Measurements from ENCODE around the gene RUFY3.
"Not testable (repeated sequence)": the region's sequence is repeated elsewhere in the genome, so short reads cannot be mapped to it uniquely, and the experiment has no call there.

RUFY3 gene

DNA sequence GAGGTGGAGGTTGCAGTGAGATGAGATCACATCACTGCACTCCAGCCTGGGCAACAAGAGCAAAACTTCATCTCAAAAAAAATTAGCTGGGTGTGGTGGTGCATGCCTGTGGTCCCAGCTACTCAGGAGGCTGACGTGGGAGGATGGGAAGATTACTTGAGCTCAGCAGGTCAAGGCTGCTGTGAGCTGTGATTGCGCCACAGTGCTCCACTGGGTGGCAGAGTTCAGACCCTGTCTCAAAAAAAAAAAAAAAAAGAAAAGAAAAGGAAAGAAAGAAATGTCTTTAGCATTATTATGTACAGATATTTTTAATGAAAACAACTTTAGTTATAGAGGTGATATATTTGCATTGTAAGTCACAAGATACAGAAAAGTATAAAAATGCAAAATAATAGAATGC, 14.2 kb downstream of the RUFY3 start:
- DNase-seq (ENCODE audit: low spot score), result not testable (repeated sequence)

DNA sequence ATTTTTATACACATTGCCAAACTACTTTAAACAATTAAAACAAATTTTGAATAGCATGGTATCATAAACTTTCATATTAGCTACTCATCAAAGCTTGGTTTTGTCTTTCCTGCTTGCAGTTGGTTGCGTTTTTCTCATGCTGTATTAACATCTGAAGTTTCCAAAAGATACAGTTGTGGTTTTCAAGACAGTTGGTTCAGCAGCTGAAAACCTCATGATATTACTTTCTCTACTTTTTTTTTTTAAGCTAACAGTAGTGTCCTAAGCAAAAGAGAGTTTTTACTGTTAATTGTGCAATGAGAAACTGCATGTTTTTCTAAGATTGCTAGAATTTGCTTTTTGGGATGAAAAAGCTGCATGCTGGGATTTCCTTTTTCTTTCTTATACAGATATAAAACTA, 15.2 kb downstream of the RUFY3 start:
- DNase-seq (ENCODE audit: low spot score), result no peak

DNA sequence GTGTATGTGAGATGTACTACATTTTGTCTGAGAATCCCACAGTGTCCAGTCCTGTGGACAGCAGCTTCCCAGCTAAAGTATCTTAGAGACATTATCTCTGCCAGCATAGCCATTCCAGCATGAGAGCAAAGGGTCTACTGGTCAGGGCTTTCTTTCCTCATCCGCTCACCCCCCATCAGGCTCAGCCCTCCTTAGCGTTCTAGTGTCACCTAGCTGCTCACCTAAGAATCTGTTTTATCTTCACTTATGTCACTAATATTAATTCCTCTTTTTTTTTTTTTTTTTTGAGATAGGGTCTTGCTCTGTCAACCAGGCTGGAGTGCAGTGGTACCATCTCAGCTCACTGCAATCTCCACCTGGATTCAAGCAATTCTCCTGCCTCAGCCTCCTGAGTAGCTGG, 15.6 kb downstream of the RUFY3 start:
- DNase-seq (ENCODE audit: low spot score), result no peak

DNA sequence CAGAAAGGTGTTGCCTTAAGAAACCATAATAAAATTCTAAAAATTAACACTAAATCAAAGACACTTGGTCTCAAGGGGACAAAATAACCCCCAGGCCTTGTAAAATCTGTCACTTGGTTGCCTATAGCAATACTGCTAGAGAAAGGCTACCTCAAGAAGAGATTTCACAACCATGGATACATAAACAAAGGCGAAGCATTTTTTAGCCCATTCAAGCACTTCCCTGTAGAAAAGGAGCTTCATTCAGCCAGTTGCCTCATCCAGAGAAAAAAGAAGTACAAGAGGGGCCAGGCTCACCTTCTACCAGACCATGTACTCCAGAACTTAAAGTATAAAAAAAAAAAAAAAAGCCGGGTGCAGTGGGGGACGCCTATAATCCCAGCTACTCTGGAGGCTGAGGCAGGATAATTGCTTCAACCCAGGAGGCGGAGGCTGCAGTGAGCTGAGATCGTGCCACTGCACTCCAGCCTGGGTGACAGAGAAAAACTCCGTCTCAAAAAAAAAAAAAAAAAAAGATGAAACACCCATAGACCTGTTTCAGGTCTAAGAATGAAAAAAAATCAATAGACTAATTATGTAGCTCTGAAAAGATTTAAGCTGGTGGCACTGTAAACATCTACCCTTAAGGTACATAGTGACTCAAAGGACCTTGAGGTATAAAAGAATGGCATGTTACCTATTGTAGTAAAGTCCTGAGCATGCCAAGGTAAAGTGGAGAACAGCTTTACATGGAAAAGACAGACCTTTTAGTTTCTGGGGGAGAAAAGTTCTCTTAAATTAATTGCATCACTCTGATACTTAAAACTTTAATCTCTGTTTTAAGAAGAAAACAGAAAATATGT, 18.0 kb downstream of the RUFY3 start:
- DNase-seq (ENCODE audit: low spot score), result no peak

DNA sequence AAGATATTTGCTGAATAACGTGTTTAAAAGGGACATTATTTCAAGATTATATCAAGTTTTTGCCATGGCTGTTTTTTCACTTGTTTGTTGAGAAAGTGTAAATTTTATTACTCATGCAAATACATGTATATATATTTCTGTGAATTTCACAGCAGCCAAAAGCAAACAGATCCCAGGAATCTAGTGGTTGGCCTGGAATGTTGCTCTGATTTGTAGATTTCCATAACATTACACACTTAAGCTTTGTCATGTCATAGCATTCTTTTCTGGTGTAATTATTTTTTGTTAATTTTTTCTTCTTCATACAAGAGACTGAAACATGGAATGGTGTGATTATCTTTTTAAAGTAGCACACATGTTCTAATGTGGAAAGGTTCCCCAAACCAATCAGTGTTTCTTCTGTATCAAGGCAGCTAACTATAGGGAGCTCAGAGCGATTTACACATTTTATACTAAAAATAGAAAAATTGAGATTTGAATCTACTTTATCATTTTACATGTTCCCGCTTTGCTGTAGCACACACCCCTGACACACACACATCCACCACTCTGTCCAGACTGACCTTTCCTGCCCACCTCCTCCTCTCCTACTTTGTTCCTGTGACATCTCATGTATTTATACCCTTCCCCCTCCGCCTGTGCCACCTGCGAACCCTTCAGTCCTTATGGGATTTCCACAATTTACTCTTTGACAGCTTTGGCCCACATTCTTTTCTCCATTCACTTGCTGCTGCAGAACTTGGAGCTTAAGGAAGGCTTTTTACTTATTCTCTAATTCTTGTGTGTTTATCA, 20.3 kb downstream of the RUFY3 start:
- DNase-seq (ENCODE audit: low spot score), result peak; percentile 9

DNA sequence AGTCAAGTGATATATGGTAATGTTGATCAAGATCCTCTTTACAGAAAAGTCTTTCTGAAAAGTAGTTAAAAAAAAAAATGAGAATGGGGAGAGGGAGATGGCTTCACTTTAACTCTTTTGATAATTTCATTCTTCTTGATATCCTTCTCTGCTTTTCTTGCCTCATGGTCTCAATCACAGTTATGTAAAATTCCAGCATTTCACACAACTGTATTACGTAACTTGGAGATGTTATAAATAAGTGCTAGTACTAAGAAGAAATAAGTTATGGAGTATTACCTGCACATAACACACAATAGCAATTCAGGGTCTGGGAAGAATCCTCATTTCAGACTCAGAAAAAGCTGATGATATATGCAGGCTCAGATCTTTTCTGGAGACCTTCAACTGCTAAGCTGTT, 22.0 kb downstream of the RUFY3 start:
- DNase-seq (ENCODE audit: low spot score), result no peak

DNA sequence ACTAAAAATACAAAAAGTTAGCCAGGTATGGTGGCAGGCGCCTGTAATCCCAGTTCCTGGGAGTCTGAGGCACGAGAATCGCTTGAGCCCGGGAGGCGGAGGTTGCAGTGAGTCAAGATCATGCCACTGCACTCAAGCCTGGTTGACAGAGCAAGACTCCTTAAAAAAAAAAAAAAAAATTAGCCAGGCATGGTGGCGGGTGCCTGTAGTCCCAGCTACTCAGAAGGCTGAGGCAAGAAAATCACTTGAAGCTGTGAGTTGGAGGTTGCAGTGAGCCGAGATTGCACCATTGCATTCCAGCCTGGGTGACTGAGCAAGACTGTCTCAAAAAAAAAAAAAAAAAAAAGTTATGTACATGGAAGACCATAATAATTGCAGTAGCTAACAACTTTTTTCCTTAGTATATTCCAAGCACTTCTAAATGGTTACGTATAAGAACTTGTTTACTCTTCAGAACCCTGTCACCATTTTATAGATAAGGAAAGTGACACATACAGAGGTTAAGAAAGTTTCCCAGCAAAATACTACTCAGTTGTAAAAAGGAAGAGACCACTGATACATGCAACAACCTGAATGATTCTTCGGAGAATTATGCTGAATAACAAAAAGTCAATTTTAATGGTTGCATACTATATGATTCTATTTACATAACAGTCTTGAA, 24.5 kb downstream of the RUFY3 start:
- no peak for DNase-seq (ENCODE audit: low spot score)

DNA sequence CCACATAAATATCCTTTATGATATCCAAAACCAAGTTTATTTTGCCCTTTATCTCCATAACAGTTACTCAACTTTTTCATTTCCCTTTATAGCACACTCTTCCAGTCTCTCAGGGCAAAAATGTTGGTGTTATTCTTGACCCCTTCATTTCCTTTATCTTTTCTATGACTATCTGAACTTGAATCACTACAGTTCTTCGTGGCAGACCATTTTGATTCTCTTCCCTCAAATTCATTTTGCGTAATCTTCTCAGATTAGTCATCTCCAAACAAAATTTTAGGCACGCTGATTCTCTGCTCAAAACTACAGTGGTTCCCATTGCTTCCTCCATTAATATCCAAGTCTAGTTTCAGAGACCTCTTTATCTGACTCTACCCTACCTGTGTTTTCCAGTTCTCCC, 26.1 kb downstream of the RUFY3 start:
- DNase-seq (ENCODE audit: low spot score), result no peak

DNA sequence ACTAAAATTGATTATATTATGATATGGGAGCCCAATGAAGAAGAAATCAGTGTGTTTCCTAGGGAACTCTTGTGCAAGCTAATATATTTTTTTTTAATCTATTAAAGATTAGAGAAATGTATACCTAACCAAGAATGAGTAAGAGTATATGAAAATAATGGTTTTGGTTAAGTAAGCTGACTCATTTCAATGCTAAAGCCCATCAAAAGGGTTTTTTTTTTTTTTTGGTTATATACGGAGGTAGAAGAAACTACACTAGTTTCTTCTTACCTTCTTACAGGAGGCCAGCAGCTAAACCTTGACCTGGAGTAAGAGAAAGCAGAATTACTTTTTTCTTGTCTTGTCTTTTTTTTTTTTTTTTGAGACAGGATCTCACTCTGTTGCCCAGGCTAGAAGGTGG, 27.5 kb downstream of the RUFY3 start:
- DNase-seq (ENCODE audit: low spot score), result no peak

DNA sequence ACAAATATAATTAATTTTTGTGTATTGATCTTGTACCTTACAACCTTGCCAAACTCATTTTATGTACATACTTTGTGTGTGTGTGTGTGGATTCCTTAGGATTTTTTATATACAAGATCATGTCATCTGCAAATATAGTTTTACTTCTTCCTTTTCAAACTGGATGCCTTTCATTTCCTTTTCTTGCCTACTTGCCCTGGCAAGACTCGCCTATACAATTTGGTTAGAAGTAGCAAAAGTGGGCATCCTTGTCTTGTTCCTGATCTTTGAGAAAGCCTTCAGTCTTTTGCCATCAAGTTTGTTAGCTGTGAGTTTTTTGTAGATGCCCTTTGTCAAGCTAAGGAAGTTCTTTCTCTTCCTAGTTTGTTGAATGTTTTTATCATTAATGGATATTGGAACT, 30.5 kb downstream of the RUFY3 start:
- no peak for DNase-seq (ENCODE audit: low spot score)

DNA sequence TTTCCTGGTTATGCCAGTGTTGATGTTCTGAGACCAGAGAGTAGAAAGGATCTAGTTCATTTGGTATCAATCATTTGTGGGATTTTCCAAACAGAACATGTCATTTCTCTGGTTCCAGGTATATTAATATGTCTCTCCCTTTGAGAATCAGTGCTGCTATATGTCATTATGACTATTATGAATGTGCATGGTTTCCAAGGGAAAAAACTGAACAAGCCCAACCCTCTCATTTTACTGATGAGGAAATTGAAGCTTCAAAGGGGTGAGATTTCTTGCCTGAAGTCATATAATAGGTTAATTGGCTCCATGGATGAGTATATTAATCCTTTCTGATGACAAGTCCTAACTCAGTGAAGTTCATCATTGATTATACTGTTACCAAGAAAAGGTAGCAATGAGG, 31.9 kb downstream of the RUFY3 start:
- DNase-seq (ENCODE audit: low spot score), result no peak

DNA sequence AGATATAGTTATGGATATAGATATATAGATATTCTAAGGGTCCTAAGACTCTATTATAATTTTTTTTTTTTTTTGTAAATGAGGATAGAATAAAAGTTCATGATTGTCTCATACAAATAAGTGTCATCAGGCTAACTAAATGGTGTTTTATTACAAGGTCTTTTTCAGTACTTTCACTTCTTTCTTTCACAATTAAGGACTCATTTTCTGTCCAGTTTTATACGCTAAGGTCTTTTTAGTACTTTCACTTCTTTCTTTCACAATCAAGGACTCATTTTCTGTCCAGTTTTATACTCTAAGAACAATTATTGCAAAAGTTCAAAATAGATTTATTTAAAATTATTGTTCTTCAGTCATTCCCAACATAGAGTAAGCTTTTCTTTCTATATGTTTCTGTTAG, 32.7 kb downstream of the RUFY3 start:
- no peak for DNase-seq (ENCODE audit: low spot score)

DNA sequence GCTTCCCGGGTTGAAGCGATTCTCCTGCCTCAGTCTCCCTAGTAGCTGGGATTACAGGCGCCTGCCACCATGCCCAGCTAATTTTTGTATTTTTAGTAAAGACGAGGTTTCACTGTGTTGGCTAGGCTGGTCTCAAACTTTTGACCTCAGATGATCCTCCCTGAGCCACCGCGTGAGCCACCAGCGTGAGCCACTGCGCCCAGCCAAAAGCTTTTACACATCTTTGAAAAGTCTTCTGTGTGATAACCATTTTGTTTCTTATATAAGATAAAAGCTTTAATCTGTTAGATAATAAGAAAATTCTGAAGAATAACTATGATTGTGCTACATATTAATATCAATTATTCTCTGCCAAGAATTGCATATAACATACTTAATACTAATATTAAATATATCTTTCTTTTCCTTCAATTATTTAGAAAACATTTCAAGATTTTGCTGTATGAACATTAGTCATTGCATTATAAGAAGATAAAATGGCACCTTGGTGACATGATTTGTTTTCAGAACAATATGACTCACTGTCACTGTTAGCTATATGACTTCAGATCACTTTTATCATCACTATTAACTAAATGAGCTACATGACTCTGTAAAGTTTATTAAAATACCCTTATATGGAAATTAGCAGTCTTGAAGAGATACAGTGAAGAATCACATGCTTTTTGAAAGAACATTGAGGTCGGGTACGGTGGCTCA, 33.4 kb downstream of the RUFY3 start:
- DNase-seq (ENCODE audit: low spot score), result no peak

DNA sequence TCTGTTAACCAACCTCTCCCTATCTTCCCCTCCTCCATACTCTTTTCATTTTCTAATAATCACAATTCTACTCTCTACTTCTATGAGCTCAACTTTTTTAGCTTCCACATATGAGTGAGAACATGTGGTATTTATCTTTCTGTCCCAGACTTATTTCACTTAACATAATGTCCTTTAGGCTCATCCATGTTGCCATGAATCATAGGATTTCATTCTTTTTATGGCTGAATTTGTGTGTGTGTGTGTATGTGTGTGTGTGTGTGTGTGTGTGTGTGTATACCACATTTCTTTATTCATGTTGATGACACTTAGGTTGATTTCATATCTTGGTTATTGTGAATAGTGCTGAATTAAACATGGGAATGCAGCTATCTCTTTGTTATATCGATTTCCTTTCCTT, 37.4 kb downstream of the RUFY3 start:
- no peak for DNase-seq (ENCODE audit: low spot score)

DNA sequence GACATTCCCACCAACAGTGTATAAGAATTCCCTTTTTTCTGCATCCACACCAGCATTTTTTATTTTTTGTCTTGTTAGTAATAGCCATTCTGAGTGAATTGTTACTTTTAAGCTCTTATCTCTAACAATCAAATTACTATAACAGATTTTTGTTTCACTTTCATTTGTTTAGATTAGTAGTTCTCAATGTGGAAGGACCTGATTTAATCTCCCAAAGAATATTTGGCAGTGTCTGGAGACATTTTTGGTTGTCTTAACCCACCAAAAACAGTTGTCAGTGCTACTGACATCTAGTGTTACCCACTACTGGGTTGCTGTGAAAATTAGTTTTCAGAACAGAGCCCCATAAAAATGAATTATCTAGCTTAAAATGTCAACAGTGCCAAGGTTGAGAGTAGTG, 37.9 kb downstream of the RUFY3 start:
- no peak for DNase-seq (ENCODE audit: low spot score)

DNA sequence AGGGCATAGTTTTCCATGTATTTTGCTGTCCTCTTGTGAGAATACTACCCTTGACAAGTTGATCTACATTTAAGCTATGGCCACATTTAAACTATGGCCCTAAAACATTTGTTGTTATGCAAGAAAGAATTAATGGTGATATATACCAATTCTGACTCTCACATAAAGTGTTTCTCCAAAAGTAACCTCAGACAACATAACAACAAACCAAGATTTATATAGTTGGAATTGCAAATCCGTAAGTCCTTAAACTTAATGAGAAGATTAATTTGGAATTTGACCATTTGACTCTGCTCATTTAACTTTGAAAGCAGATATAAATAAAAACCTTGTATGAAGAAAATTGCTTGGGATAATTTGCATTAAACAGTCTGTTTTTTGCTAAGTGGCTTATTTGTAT, 38.9 kb downstream of the RUFY3 start:
- no peak for DNase-seq (ENCODE audit: low spot score)

DNA sequence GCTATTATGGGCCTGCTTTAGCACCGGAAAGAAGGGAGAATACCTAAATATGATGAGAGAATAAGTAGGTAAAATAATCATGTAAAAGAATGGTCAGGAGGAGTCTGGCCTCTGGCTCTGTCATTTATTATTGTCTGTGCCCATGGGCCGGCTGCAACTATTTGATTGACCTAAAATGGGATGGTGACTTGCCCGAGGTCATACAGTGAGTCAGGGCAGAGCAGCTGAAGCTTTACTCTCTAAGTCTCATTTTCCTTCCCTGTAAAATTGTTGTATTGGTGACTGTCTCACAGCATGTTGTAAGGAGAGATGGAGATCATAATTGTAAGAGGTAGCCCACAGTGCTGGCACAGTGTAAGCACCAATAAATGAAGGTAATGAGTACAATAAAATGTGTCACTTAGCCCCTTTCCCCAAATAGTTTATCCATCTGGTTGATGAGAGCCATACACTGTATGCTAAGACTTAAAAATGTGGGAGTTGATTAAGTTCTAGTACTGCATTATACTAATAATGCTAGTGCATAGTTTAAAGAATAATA, 39.6 kb downstream of the RUFY3 start:
- DNase-seq (ENCODE audit: low spot score), result no peak

DNA sequence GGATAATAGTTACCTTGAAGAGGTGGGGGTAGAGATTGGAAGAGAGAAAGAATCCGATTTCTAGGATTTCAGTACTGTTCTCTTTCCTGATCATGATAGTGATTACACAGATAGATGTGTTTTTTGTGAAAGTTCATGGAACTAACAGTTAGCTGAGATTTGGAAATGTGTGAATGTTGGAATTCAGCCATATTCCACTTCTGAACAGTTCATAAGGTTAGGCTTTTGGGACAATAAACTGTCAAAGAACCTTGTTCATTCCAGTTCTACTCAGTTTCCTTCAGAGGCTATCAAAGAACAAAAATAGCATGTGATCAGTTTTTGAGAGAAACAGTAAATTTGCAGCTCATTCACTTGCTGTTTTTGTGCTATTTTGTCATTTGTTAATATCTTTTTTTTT, 43.6 kb downstream of the RUFY3 start:
- DNase-seq (ENCODE audit: low spot score), result no peak

DNA sequence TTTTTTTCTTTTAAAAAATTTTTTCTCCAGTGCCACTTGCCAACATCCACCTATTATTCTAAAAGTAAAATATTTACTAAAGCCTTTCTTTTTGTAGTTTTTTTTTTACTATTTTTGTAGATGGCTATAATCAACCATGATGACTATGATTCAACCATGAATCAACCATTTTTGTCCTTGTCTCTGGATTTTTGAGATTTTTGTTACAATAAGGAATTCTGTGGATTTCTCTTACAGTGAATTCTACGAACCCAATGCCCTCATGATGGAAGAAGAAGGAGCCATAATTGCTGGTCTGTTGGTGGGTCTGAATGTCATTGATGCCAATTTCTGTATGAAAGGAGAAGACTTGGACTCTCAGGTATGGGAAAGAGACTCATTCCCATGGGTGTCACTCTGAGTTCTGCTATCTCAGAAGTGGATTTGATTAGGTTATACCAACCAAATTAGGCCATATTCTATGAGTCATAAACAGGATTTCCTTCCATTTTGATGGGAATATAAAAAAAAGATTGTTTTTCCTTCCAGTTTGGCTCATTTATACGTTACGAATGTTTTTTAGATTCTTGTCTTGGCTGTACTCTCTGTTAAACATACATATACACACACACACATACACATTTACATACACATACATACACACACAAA, 46.7 kb downstream of the RUFY3 start:
- DNase-seq (ENCODE audit: low spot score), result no peak

DNA sequence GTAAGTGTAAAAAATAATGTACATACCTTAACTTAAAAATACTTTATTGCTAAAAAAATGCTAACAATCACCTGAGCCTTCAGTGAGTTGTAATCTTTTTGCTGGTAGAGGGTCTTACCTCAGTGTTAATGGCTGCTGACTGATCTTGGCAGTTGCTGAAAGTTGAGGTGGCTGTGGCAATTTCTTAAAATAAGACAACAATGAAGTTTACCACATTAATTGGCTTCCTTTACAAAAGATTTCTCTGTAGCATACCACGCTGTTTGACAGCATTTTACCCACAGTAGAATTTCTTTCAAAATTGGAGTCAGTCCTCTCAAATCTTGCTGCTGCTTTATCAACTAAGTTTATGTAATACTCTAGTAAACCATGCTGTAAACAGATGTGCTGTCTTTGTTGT, 47.6 kb downstream of the RUFY3 start:
- DNase-seq (ENCODE audit: low spot score), result not testable (repeated sequence)

DNA sequence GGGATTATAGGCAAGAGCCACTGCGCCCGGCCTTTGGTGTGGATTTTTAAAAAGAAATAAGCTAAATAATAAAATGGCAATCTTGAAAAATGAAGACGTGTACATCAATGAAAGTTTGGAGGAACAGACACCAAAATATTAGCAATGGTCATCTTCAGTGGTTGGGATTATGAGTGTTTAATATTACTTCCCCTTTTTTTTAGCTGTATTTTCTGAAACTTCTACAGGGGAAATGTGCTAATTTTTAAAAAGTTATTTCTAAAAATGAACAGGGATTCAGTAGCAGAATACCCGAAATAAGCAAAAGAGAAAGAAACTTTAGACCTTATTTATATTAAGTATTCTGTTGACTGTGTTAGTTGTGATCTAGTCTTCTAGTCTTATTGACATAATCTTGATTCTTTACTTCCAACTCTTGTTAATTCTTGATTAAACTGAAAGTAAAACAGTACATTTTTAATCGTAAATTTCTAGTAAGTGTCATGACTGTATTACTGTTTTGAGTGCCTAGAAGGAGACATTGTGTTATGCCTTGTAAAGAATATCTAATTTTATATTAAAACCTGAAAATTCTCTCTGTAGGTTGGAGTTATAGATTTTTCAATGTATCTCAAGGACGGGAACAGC, 51.3 kb downstream of the RUFY3 start:
- no peak for DNase-seq (ENCODE audit: low spot score)

Measured in AG08395 (cell line).